ENCODE results near the gene TCEA3.

DNA sequence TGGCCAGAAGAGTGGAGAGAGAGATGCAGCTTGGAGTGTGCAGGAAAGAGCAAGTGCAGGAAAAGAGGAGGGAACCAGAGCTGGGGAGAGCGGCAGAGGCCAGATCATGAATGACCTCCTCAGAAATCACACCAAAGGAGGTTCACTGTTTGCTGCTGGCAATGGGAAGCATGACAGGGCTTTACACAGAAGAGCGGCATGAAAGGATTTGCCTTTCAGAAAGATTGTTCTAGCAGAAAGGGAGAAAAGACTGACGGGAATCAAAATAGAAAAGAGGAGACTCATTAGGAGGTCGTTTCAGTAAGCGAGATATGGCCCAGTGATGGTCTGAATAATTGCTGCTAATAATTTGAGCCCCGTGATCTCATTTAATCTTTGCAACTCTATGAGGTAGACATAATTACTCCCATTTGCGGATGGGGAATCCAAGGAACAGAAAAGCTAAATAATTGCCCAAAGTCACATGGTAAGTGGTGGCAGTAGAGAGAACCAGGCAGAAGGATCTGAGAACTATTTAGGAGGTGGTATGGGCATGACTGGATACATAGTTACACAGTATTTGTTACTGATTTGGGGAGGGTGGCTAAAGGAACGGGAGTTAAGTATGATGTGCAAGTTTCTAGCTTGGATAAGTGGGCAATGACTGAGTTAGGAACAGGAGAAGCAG lies 67.9 kb downstream of the TCEA3 start:
- TF ChIP-seq, protein P1, sequence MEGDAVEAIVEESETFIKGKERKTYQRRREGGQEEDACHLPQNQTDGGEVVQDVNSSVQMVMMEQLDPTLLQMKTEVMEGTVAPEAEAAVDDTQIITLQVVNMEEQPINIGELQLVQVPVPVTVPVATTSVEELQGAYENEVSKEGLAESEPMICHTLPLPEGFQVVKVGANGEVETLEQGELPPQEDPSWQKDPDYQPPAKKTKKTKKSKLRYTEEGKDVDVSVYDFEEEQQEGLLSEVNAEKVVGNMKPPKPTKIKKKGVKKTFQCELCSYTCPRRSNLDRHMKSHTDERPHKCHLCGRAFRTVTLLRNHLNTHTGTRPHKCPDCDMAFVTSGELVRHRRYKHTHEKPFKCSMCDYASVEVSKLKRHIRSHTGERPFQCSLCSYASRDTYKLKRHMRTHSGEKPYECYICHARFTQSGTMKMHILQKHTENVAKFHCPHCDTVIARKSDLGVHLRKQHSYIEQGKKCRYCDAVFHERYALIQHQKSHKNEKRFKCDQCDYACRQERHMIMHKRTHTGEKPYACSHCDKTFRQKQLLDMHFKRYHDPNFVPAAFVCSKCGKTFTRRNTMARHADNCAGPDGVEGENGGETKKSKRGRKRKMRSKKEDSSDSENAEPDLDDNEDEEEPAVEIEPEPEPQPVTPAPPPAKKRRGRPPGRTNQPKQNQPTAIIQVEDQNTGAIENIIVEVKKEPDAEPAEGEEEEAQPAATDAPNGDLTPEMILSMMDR (IDR thresholded peaks at IDR 0.05), result no peak
- no peak for TF ChIP-seq POLR2A (IDR thresholded peaks at IDR 0.05)
